ENCODE data around the gene DCHS1. TPM values are rescaled to one million over a fixed set of nuclear protein-coding genes. Genes with fewer than 3 reads are reported as not detected.

The DCHS1 gene
- total and polyA plus RNA-seq, 2 of the 13 experiments (the other 11 are each of a cell fraction or from before 2014, with no cell fraction given): under 0.01 to 0.03 TPM

DNA sequence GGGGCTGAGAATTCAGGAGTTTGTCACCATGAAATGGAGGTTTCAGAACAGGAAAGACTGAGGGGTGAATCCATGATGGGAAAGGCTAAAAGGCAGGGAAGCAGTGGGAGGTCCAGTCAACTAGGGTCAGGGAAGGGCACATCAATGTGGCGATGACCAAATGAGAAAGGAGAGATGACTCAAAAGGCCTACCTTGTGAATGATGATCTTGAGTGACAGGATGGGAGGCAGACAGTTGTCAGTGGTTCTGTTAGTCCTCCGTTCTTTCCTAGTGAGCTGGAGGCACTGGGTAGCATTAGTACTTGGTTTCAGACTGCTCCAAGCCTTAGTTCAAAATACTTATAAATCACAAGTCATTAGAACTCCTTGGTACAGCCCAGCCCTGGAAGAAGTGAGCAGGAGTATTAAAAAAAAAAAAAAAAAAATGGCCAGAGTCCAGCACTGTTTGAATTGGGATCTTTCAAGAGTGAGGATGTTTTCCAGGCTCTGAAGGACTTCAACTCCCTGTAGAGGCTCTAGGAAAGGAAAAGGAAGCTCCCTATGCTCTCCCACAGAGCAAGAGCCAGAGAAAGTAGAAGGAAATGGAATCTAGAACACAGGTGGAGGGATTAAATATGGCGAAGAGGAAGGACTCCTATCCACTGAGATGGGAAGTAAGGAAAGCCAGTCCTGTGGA is 8.3 kb upstream of the DCHS1 start (continued):
- TF ChIP-seq, protein P1, sequence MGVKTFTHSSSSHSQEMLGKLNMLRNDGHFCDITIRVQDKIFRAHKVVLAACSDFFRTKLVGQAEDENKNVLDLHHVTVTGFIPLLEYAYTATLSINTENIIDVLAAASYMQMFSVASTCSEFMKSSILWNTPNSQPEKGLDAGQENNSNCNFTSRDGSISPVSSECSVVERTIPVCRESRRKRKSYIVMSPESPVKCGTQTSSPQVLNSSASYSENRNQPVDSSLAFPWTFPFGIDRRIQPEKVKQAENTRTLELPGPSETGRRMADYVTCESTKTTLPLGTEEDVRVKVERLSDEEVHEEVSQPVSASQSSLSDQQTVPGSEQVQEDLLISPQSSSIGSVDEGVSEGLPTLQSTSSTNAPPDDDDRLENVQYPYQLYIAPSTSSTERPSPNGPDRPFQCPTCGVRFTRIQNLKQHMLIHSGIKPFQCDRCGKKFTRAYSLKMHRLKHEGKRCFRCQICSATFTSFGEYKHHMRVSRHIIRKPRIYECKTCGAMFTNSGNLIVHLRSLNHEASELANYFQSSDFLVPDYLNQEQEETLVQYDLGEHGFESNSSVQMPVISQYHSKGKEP (CRISPR knock-in tag; IDR thresholded peaks at IDR 0.05): no peak

DNA sequence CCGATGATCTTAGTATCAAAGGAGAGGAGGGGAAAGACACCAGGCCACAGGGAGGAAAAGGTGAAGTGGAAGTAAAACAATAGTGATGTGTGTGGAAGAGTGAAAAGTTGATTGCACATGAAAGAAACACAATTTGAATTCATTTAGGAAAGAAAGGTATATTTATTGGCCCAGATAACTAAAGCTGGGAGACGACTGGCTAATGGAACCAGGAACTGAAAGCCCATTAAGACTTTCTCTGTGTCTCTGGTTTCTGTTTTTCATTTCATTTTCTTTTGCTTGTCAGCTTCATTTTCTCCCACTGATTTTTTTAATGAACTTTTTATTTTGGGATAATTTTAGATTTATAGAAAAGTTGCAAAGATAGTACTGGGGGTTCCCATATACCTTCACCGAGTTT is 5.1 kb upstream of the DCHS1 start:
- Histone ChIP-seq H4K20me1 (ENCODE audit: insufficient read depth, low read length) (no peaks in the 10 kb centered on the region), H3K4me2 (ENCODE audit: low read depth, low read length) (no peak overlapping the region), H3K36me3 (replicated peaks in 1 of 2; ENCODE audit: control insufficient read depth in 1 of 2, insufficient read depth in 2 of 2, low read length in 2 of 2) (no peaks in the 10 kb centered on the region), H3K4me1 (ENCODE audit: insufficient read depth, low read length) (no peaks in the 10 kb centered on the region), H3K9ac (ENCODE audit: insufficient read depth, low read depth, low read length) (no peak overlapping the region), H3K4me3 (replicated peaks in 1 of 3; ENCODE audit: insufficient read depth in 1 of 3, low read depth in 2 of 3, low read length in 3 of 3) (no peak overlapping the region), H3K27me3 (ENCODE audit: control insufficient read depth in 1 of 2, insufficient read depth in 2 of 2, low read length in 2 of 2) (peaks cover 5 to 54% of the 10 kb centered on the region in 2 experiments), H3K9me3 (ENCODE audit: low read length) (no peaks in the 10 kb centered on the region), H3K79me2 (ENCODE audit: insufficient read depth, low read length) (no peaks in the 10 kb centered on the region), H3K27ac (ENCODE audit: extremely low read length, insufficient read depth, low read length) (no peak overlapping the region), H2AFZ (ENCODE audit: low read length) (no peak overlapping the region)
- 14% methylated on average over 3 of the region's 3 CpGs for WGBS (ENCODE audit: low lambda C conversion rate)
- in situ Hi-C loops (cut with HindIII; ENCODE audit: extremely low pct_ligation_motif_present, low pct_unique_long_range_greater_than_20kb) (no loop called here), intact Hi-C loops (cut with micrococcal nuclease; ENCODE audit: unreplicated experiment) (no loop called here)
- POLR2A ChIA-PET: no interaction called here
- CTCF ChIA-PET (ENCODE audit: low intra/inter-chr PET ratio, low total read pairs): no interaction called here
- ATAC-seq (no peak), DNase-seq (ENCODE audit: low spot score) (no peak), FAIRE-seq (no peak)
- BruUV-seq (replicated peaks): no TSS peak
- TF ChIP-seq ZNF572 (CRISPR knock-in tag; IDR thresholded peaks at IDR 0.05) (no peak), ZNF747 (CRISPR knock-in tag; IDR thresholded peaks at IDR 0.05; ENCODE audit: borderline replicate concordance) (no peak), DNMT1 (CRISPR knock-in tag; IDR thresholded peaks at IDR 0.05) (no peak), ZNF12 (CRISPR knock-in tag; IDR thresholded peaks at IDR 0.05) (no peak), CAMTA2 (CRISPR knock-in tag; IDR thresholded peaks at IDR 0.05; ENCODE audit: borderline replicate concordance) (no peak), MBNL3 (CRISPR knock-in tag; conservative IDR thresholded peaks at IDR 0.05) (no peak), ZNF772 (CRISPR knock-in tag; IDR thresholded peaks at IDR 0.05) (no peak), KDM3A (CRISPR knock-in tag; IDR thresholded peaks at IDR 0.05; ENCODE audit: low read depth) (no peak), ASH2L (IDR thresholded peaks at IDR 0.05; ENCODE audit: insufficient read length, low read depth, low read length) (no peak), RELA (CRISPR knock-in tag; IDR thresholded peaks at IDR 0.05) (no peak), ZNF563 (CRISPR knock-in tag; IDR thresholded peaks at IDR 0.05) (no peak), ZNF547 (CRISPR knock-in tag; IDR thresholded peaks at IDR 0.05) (no peak), ZNF883 (CRISPR knock-in tag; IDR thresholded peaks at IDR 0.05; ENCODE audit: not compliant biosample characterization) (no peak), NFE2L1 (CRISPR knock-in tag; IDR thresholded peaks at IDR 0.05; ENCODE audit: borderline replicate concordance) (no peak), ZBTB21 (CRISPR knock-in tag; IDR thresholded peaks at IDR 0.05) (no peak), GATA4 (IDR thresholded peaks at IDR 0.05; ENCODE audit: borderline replicate concordance, low read depth) (no peak)
- TF ChIP-seq, protein P2, sequence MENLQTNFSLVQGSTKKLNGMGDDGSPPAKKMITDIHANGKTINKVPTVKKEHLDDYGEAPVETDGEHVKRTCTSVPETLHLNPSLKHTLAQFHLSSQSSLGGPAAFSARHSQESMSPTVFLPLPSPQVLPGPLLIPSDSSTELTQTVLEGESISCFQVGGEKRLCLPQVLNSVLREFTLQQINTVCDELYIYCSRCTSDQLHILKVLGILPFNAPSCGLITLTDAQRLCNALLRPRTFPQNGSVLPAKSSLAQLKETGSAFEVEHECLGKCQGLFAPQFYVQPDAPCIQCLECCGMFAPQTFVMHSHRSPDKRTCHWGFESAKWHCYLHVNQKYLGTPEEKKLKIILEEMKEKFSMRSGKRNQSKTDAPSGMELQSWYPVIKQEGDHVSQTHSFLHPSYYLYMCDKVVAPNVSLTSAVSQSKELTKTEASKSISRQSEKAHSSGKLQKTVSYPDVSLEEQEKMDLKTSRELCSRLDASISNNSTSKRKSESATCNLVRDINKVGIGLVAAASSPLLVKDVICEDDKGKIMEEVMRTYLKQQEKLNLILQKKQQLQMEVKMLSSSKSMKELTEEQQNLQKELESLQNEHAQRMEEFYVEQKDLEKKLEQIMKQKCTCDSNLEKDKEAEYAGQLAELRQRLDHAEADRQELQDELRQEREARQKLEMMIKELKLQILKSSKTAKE (CRISPR knock-in tag; IDR thresholded peaks at IDR 0.05; ENCODE audit: borderline replicate concordance): no peak
